ENCODE data around the gene SORCS3.

SORCS3 gene

DNA sequence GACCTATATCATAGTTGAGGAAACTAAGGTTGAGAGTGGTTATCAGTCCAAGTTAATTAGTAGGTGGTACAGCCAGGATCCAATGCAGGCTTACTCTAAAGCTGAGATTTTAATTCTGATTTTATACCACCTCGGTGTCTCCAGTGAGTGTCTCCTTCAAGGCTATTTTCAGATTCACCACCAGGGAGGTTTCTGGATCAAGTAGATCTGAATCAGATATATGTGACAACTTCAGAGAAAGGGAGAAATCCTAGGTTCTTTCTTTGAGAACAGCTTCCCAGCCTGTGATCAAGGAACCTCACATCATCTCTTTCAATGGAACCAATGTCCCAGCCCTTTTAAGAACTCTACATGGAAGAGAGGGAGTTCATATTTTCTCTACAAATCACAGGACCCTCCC, 429.2 kb downstream of the SORCS3 start:
- no peak overlapping the region for H3K4me2 ChIP-seq (ENCODE audit: low read depth, low read length, poor library complexity, severe bottlenecking)
- no peaks in the 10 kb centered on the region for H4K20me1 ChIP-seq (ENCODE audit: low read depth, low read length)
- H3K27me3 ChIP-seq (ENCODE audit: low read length): no peaks in the 10 kb centered on the region
- H3F3A ChIP-seq (ENCODE audit: insufficient read depth): no peaks in the 10 kb centered on the region
- no peaks in the 10 kb centered on the region for H3K79me2 ChIP-seq (ENCODE audit: insufficient read depth, low read length)
- H2AFZ ChIP-seq (ENCODE audit: low read depth, low read length, severe bottlenecking): no peak overlapping the region
- H3K36me3 ChIP-seq (ENCODE audit: low read length): no peaks in the 10 kb centered on the region
- H3K4me3 ChIP-seq (ENCODE audit: insufficient read depth, low read length, poor library complexity, severe bottlenecking): no peak overlapping the region
- no peaks in the 10 kb centered on the region for H3K9me3 ChIP-seq (ENCODE audit: insufficient read depth, low read length)
- H3K9ac ChIP-seq (ENCODE audit: low read length): no peak overlapping the region
- TF ChIP-seq, protein P1, sequence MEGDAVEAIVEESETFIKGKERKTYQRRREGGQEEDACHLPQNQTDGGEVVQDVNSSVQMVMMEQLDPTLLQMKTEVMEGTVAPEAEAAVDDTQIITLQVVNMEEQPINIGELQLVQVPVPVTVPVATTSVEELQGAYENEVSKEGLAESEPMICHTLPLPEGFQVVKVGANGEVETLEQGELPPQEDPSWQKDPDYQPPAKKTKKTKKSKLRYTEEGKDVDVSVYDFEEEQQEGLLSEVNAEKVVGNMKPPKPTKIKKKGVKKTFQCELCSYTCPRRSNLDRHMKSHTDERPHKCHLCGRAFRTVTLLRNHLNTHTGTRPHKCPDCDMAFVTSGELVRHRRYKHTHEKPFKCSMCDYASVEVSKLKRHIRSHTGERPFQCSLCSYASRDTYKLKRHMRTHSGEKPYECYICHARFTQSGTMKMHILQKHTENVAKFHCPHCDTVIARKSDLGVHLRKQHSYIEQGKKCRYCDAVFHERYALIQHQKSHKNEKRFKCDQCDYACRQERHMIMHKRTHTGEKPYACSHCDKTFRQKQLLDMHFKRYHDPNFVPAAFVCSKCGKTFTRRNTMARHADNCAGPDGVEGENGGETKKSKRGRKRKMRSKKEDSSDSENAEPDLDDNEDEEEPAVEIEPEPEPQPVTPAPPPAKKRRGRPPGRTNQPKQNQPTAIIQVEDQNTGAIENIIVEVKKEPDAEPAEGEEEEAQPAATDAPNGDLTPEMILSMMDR (IDR thresholded peaks at IDR 0.05; ENCODE audit: insufficient read depth, low read length, poor library complexity, severe bottlenecking): no peak
- no peak for TF ChIP-seq EZH2phosphoT487 (conservative IDR thresholded peaks at IDR 0.05; ENCODE audit: low read length)
- 0 out of 2 replicates have a peak, but pooled peaks cover 4% of the 10 kb centered on the region for H3K9me2 ChIP-seq (replicated peaks; ENCODE audit: insufficient read depth, low read length)
- no peak overlapping the region for H3K27ac ChIP-seq (ENCODE audit: low read depth, low read length)

DNA sequence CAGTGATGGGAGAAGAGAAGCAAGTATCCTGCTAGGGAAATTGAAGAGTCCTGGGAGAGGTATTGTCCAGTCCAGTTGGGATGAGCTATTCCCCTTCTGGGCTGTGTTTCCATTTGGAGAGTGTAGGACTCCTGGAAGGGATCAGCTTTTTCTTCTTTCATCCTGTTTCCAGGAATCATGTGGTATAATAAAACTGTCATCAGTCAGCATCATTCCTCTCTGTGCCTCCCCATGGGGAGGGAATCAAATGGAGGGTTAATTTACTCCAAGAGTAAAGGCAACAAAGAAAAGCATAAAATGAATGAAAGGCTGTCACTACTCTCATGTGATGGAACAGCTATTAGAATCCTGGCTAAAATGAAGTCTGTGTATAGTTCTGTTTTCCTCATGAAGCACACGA, 429.9 kb downstream of the SORCS3 start:
- Histone ChIP-seq H3K79me2 (ENCODE audit: insufficient read depth, low read length) (no peaks in the 10 kb centered on the region), H3K27ac (ENCODE audit: low read depth, low read length) (no peak overlapping the region), H3K4me2 (ENCODE audit: low read depth, low read length, poor library complexity, severe bottlenecking) (no peak overlapping the region), H2AFZ (ENCODE audit: low read depth, low read length, severe bottlenecking) (no peak overlapping the region), H4K20me1 (ENCODE audit: low read depth, low read length) (no peaks in the 10 kb centered on the region), H3K9me2 (replicated peaks; ENCODE audit: insufficient read depth, low read length) (0 out of 2 replicates have a peak, but pooled peaks cover 4% of the 10 kb centered on the region), H3K27me3 (ENCODE audit: low read length) (no peaks in the 10 kb centered on the region), H3K9ac (ENCODE audit: low read length) (no peak overlapping the region), H3K9me3 (ENCODE audit: insufficient read depth, low read length) (no peaks in the 10 kb centered on the region), H3F3A (ENCODE audit: insufficient read depth) (no peaks in the 10 kb centered on the region), H3K4me3 (ENCODE audit: insufficient read depth, low read length, poor library complexity, severe bottlenecking) (no peak overlapping the region), H3K36me3 (ENCODE audit: low read length) (no peaks in the 10 kb centered on the region)
- TF ChIP-seq, protein P1 (IDR thresholded peaks at IDR 0.05; ENCODE audit: insufficient read depth, low read length, poor library complexity, severe bottlenecking): no peak
- TF ChIP-seq EZH2phosphoT487 (conservative IDR thresholded peaks at IDR 0.05; ENCODE audit: low read length): no peak

DNA sequence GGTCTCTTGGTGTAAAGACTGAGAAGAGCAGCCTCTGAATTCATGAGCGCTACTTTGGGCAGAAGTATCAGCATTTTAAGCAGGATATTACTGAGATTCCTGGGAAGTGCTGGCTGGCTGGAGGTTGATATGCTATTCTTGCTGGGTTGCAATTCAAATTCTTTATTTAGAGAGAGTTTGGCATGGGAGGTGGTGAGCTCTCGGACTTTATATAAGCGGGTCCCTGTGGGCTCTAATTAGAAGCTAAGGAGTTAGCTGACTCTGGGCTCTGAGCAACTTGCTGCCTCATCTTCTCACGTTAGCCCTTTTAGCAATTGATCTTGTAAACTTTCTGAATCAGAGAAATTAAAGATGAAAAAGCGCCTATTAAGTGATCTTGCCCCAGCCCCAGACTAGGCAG, 430.9 kb downstream of the SORCS3 start:
- H3K79me2 ChIP-seq (ENCODE audit: insufficient read depth, low read length): no peaks in the 10 kb centered on the region
- H3K36me3 ChIP-seq (ENCODE audit: low read length): no peaks in the 10 kb centered on the region
- no peak overlapping the region for H2AFZ ChIP-seq (ENCODE audit: low read depth, low read length, severe bottlenecking)
- H3K9me2 ChIP-seq (replicated peaks; ENCODE audit: insufficient read depth, low read length): 0 out of 2 replicates have a peak, but pooled peaks cover 4% of the 10 kb centered on the region
- no peak overlapping the region for H3K4me2 ChIP-seq (ENCODE audit: low read depth, low read length, poor library complexity, severe bottlenecking)
- no peak overlapping the region for H3K4me3 ChIP-seq (ENCODE audit: insufficient read depth, low read length, poor library complexity, severe bottlenecking)
- H3K27ac ChIP-seq (ENCODE audit: low read depth, low read length): no peak overlapping the region
- H3F3A ChIP-seq (ENCODE audit: insufficient read depth): no peaks in the 10 kb centered on the region
- no peak for TF ChIP-seq EZH2phosphoT487 (conservative IDR thresholded peaks at IDR 0.05; ENCODE audit: low read length)
- TF ChIP-seq, protein P1 (IDR thresholded peaks at IDR 0.05; ENCODE audit: insufficient read depth, low read length, poor library complexity, severe bottlenecking): no peak
- no peaks in the 10 kb centered on the region for H4K20me1 ChIP-seq (ENCODE audit: low read depth, low read length)
- no peaks in the 10 kb centered on the region for H3K9me3 ChIP-seq (ENCODE audit: insufficient read depth, low read length)
- H3K27me3 ChIP-seq (ENCODE audit: low read length): no peaks in the 10 kb centered on the region
- no peak overlapping the region for H3K9ac ChIP-seq (ENCODE audit: low read length)
